GM12873 (cell line): ENCODE data around the gene SLC15A3.

Experiments used
- CTCF ChIP-seq: IDR thresholded peaks from 2 replicates; pipeline ENCODE4 v1.5.1; 2012; ENCODE audit warnings: low read depth, mild to moderate bottlenecking, moderate library complexity, low read length, control low read depth; ENCODE audit not compliant: insufficient read depth; ENCODE audit errors: missing control alignments

Gene SLC15A3

GRCh38 chr11:60991457-60991856 is 39.5 kb upstream of the SLC15A3 start:
- TF ChIP-seq CTCF: no peak

DNA sequence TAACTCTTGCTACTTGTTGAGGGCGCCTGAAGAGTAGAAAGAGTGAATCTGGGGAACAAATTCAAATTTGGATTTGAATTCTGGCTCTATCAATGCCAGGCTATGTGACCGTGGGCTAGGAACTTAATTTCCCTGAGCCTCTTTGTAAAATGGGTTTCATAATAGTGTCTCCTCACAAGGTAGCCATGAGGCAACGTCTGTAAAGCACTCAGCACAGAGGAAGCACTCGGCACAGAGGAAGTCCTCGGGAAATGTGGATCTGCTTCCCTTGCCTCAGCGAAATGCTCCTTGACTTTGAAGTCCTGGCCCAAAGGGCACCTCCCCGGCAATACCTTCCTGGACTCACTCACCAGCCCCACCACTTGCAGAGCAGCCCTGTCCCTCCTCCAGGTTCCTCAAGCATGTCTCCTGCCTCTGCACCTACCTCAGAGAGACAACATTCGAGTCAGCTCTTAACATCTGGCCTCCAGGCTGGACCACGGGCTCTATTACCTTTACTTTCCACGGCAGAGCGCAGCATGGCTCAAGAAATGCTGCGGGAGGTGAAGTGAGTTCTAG is 37.2 kb upstream of the SLC15A3 start:
- no peak for TF ChIP-seq CTCF

- no peak for TF ChIP-seq CTCF
These were observed 36.7 kb upstream of the SLC15A3 start for GRCh38 chr11:60988658-60989057.

GRCh38 chr11:60987577-60988277 is 35.8 kb upstream of the SLC15A3 start:
- no peak for TF ChIP-seq CTCF

DNA sequence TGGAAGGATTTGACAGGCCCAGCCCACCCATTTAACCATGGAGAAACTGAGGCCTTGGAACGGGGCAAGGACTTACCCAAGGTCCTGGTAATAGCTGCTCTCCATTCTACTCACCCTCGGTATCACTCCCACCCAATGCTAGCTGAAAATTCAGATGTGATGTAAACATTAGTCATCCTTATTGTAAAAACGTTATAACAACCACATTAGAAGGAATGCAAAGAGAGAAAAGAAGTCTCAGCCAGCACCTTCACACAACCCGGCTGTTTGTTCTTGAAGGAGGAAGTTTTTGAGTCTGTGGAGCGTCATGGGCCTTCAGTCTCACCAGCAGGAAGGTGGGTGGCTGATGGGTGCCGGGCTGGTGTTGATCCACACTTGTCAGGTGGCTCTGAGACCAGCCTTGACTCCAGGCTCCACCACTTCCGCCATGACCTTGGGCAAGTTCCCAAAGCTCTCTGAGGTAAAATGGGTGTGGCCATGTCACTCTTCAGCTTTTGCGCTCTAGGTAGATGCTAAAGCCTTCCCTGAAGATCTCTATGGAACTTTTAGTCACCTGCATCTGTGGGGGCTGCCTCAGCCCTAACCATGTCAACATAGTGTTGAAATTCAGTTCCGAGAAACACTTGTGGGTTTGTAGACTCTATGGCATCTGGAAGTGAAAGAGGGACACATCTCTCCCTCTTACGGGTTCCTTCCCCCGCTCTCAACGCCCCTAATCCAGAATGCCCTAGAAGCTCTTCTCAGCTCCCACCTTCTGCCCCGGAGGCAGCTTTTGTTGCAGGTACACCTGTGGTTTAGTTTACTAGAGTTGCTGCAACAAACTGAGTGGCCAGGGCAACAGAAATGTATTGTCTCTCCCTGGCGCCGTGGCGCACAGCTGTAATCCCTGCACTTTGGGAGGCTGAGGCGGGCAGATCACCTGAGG is 34.3 kb upstream of the SLC15A3 start:
- no peak for TF ChIP-seq CTCF

GRCh38 chr11:60985501-60985900 is 33.5 kb upstream of the SLC15A3 start:
- TF ChIP-seq CTCF: no peak

DNA sequence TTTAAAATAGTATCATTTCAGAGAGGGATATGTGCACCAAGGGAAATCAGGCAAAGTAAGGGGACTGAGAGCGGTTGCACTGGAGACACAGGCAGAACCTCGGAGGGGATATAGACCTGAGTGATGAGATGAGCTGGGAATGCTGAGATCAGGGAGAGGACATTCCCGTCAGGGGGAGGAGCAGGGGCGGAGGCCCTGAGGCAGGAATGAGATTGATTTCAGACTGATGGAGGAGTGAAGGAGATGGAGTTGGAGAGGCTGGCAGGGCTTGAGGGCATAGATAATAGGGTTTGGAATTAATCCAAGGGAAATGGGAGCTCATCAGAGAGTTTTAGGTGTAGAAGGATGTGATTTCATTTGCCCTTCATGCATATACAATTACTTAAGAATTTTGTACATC is 32.7 kb upstream of the SLC15A3 start:
- no peak for TF ChIP-seq CTCF
